SK-MEL-5 (cell line): ENCODE data around the gene EPHA6. TPM values are rescaled to one million over a fixed set of nuclear protein-coding genes. Genes with fewer than 3 reads are reported as not detected.
A peak's percentile ranks its signal among the peaks of the same experiment; 100 is the strongest.

Source experiments
- DNase-seq: peaks from one replicate; pipeline ENCODE4 v3.0.0-alpha.2; 2016; ENCODE audit warnings: low read depth, low spot score
- in situ Hi-C: cut with HindIII; loops from 2 replicates; pipeline ENCODE4 v1.10.0; 2016; ENCODE audit warnings: low sequenced_read_pairs, high pct_unique_total_duplicates, low pct_unique_long_range_greater_than_20kb
- total RNA-seq: library from RNA; depleted of rRNA; stranded (reverse); fragments of >200 nt; shearing (Covaris generic); gene quantifications from 2 replicates; pipeline ENCODE4 v1.2.3, GENCODE V29; 2014

Gene EPHA6
- total RNA-seq, 1 experiment from 2014 or later: not detected

GRCh38 chr3:97736928-97737327 is 922.5 kb downstream of the EPHA6 start:
- no peak for DNase-seq
- in situ Hi-C loops: no loop called here

DNA sequence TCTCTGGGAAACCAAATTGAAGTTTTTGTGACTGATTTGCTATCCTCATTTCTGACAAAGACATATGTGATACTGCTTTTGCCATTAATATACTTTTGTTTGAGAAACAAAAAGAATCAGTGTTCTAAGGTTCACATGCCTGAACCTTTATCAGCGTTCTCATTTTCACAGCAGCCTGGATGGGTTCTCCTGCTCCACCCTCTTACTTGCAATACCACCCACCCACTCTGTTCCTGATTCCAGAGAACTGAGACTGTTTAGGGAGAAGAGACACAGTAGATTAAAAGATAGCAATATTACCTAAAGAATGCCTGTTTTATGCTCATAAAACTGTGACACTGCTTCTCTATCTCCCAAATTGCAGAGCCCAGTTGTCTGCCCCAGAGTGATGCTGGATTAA is 924.4 kb downstream of the EPHA6 start:
- in situ Hi-C loops: no loop called here
- DNase-seq: no peak

GRCh38 chr3:97742036-97742435 is 927.6 kb downstream of the EPHA6 start:
- in situ Hi-C loops: no loop called here
- DNase-seq: no peak

- in situ Hi-C loops: no loop called here
Observed at GRCh38 chr3:97744289-97744688, 929.9 kb downstream of the EPHA6 start.

GRCh38 chr3:97763586-97764406 is 949.4 kb downstream of the EPHA6 start:
- in situ Hi-C loops: no loop called here
- no peak for DNase-seq

More at GRCh38 chr3:97744289-97744688, 929.9 kb downstream of the EPHA6 start:
- DNase-seq: no peak

DNA sequence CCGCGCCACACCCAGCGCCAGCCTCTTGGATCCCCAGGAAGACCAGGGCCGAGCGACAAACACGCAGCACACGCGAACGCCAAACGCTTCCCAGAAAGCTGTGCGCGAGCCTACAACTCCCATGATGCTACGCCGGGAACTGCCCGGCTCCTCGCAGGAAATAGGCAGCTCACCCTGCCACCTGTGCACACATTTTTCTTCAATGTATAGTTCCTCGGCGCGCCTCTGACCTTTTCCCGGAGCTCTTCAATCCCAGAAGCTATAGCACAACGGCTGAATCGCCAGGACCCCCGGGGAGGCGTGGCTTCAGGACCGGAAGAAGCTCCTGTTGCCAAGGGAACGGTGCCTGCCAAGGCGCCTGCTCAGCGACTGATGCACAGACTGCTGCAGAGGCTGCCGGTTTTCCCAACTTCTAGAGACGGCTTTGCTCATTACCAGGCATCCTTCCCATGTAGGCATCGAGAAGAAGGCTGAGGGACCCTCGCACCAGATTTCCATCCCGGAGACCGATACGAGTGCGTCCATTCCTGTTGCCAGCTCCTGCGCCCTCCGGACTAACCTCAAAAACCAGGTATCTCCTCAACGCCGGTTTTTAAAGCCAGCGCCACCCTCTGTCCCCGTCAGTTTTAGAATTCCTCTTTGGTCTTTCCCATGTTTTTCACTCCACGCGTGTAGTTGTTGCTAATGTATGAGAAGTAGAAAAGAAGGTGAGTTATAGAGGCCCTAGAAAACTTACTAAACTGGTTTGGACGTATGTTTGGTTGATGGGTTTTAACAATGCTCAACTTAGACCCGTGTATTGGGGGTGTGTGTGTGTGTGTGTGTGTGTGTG is 950.2 kb downstream of the EPHA6 start, which contains the start of gene ARL6:
Gene ARL6 (plus strand): TSS at position 352 of the 832 bp plus-strand sequence. CDS start 3,350 bp downstream, outside the sequence.
- DNase-seq: peak; percentile 88
- in situ Hi-C loops: no loop called here

- in situ Hi-C loops: no loop called here
- no peak for DNase-seq
Observed at GRCh38 chr3:97765336-97765735, 950.9 kb downstream of the EPHA6 start.

- DNase-seq: no peak
- in situ Hi-C loops: no loop called here
Observed at GRCh38 chr3:97772926-97773325, 958.5 kb downstream of the EPHA6 start.

DNA sequence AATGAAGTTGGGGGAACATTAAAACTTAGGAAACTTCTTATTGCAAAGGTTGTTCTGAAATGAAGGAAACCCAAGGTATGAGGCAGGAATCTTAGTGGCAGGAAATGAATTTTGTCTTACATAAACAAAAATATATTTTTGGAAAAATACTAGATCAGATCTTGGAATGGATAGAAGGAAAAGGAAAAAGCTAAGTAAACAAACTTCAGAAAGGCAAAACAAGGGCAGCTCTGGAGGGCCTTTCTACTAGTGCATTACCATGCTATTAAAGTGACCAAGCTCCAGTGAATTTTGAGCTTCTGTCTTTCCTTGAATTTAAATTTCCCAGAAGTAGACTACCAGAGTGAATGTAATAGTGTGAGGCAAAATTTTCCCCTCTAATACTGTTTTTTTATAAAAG is 963.8 kb downstream of the EPHA6 start:
- in situ Hi-C loops: loop anchor here (25.0 kb wide), 1 partner anchor 234 kb away; no protein-coding TSS in a partner anchor
- DNase-seq: no peak

DNA sequence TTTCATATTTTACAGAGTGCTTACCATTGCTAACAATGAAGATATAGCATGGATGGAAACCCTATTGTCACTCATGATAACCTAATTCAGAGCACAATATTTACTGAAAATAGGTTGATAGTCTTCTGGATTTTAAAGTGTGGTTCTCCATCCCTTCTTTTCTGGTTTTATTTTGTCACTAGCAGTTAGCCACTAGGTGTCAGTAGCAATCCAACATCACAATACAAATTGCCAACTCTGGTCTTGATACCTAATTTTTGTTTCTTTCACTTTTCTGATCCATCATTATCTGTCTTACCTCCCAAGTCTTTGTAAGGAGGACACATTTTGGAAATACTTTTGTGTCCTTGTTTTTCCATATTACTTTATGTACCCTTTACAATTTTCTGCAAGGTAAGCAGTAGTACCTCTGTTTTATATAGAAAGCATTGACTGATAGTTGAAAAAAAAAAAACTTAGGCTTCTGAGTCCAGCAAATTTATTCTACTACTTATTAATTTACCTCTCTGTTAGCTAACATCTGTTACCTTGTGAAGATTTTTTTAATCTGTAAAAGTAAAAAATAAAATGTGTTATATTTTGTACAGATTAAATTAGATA is 979.1 kb downstream of the EPHA6 start:
- in situ Hi-C loops: loop anchor here (25.0 kb wide), 1 partner anchor 219 kb away; no protein-coding TSS in a partner anchor
- peak; percentile 74 for DNase-seq

DNA sequence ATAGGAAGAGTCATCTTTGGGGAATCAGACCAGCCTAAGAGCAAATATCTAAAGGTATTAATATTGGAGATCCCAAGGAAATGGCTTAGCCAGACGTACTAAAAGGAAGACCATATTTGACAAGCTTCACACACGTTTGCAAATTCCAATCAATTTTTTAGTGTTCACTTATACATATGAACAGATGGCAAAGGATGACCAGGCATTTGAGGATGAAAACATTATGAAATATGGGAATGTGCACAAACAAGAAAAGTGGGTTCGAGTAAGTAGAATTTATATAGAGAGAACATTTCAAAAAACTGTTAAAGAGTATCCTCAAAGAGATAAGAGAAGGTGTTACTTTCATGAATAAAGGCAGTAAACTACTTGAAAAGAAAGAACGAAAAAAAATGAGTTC is 981.6 kb downstream of the EPHA6 start:
- in situ Hi-C loops: loop anchor here (25.0 kb wide), 1 partner anchor 216 kb away; no protein-coding TSS in a partner anchor

More for the DNA sequence above, 981.6 kb downstream of the EPHA6 start:
- DNase-seq: no peak
